Activated T-cell treated with anti-CD3 and anti-CD28 coated beads, Interleukin-2, amount 50 U/mL, for 1 hour (primary cell): ENCODE data around the gene POLR2A.

Experiments used
- DNase-seq: peaks from one replicate; pipeline ENCODE4 v3.0.0-alpha.2; 2020

The POLR2A gene

DNA sequence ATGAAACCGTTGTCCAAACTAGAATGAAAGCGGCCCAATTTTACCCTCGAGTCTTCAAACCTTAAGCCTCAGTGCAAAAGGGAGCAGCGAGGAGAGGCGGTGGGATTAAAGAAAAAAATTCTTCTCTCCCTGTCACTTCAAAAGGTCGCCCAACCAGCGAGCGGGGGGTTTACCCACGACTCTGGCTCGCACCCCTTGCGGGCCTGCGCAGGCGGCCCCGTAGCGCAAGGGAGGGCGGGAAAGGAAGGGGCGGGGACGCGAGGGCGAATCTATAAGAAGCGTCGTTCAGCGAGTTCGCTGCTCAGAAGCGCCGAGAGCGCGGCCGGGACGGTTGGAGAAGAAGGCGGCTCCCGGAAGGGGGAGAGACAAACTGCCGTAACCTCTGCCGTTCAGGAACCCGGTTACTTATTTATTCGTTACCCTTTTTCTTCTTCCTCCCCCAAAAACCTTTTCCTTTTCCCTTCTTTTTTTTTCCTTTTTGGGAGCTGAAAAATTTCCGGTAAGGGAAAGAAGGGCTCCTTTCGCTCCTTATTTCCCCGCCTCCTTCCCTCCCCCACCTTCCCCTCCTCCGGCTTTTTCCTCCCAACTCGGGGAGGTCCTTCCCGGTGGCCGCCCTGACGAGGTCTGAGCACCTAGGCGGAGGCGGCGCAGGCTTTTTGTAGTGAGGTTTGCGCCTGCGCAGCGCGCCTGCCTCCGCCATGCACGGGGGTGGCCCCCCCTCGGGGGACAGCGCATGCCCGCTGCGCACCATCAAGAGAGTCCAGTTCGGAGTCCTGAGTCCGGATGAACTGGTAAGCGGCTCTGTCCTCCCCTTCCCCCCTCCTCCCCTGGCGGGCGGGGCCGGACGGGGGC lies at the start of gene POLR2A:
POLR2A (plus strand) TSS at position 300 of the 852 bp plus-strand sequence.
- peak; percentile 99 for DNase-seq

GRCh38 chr17:7435676-7436555 lies 48.2 kb upstream of the POLR2A start:
- peak; percentile 76 for DNase-seq

- DNase-seq, result peak; percentile 88
Measured at GRCh38 chr17:7436556-7437368, 47.4 kb upstream of the POLR2A start.

DNA sequence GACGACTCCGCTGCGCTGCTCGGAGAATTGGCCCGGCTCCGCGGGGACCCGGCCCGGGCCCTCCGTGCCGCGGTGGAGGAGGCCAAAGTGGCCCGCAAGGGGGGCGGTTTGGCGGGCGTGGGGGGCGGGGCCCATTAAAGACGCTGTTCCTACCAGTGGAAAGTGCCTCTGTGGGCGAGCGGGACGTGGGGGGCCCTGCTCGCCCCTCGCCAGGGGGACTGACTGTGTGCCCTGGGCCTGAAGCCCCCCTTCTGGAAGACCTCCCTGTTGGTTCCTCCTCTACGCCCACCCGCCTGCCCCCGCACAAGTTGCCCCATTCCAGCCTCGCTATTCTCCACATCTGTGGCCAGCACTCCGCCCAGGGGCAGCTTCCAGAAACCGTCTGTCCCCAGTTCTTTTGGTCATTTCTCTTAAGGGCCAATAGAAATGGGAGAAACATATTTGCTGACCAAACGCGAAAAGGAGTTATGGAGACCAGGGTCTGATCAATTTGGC lies 46.8 kb upstream of the POLR2A start:
- no peak for DNase-seq

DNA sequence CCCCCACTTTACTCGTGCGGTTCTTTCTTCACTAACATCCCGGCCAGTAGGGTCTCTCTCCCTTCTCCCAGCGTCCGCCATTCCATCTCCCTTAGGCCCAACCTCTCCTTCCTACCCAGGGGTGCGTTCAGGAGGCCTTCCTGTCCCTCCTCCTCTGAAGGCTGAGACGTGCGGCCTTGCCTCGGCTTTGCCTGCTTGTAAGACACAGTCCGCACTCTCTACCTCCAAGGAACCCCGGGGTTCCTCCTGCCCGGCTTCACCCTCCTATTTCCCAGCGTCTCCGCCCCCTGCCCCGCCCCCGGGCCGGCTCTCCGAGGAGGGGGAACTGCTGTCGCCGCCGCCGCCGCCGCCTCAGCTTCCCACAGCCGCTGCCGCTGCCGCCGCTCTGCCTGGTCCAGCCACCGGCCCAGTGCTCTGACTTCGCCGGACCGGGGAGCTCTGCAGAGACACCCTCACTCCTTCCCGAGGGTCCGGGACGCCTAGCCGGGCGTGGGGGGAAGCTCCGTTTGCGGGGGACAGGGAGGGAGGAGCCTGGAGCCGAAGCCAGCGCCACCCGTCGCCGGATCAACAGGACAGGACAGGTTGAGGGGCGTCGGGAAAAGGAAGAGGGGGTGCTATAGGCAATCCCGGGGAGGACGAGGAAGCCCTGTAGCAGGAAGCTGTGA lies 46.1 kb upstream of the POLR2A start:
- peak; percentile 68 for DNase-seq

- no peak for DNase-seq
Measured at GRCh38 chr17:7438656-7439460, 45.3 kb upstream of the POLR2A start.

DNA sequence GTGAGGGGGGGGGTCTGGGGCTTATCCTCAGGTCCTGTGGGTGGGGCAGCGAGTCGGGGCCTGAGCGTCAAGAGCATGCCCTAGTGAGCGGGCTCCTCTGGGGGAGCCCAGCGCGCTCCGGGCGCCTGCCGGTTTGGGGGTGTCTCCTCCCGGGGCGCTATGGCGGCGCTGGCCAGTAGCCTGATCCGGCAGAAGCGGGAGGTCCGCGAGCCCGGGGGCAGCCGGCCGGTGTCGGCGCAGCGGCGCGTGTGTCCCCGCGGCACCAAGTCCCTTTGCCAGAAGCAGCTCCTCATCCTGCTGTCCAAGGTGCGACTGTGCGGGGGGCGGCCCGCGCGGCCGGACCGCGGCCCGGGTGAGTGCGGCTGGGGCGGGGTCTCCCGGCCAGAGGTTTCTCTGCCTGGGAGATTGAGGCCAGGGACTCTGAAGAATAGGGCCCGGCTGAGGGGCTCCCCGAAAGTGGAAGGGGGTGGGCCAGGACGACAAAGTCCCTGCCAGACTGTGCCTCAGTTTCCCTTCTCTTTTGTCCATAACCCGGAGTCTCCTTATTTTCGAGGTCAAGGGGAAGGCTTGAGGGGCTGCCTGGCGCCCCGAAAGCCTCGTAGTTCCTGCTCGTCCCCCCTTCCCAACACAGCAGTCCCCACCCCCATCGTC lies 44.6 kb upstream of the POLR2A start, which contains the start of gene FGF11:
FGF11 (plus strand) TSS at position 51 of the 651 bp plus-strand sequence; CDS start at position 160, 109 bp downstream.
- no peak for DNase-seq

DNA sequence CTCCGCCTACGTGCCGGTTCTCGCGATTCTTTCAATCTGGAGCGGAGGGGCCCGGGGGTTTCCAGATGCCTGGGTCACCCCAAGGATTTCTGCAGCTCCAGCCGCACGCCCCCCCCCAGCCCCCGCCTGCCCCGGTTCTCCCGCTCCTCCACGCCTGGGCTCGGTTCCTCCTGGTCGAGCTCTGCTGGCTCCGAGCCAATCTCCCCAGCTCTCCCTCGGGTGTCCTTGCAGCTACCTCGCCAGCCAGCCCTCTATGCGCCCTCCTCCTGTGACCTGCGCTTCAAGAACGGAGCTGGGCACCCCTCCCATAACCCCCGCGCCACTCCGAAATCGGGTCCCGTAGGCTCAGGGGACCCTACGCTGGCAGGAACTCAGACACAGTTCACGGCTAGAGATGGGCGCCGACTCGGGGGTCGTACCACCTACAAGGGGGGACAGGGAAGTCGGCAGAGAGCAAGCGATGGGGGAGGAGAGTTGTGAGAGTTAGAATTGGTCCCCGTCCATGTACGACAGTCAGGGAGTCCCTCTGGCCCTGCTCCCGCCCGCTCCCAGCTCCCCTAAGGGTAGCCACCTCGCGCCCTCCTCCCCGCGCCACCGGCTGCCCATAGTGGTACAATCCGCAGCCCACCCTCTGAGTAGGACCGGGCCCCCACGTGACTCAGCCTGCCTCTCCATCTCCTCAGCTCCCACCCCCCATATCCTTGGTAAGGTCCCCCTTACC lies 43.9 kb upstream of the POLR2A start:
- peak; percentile 45 for DNase-seq

DNA sequence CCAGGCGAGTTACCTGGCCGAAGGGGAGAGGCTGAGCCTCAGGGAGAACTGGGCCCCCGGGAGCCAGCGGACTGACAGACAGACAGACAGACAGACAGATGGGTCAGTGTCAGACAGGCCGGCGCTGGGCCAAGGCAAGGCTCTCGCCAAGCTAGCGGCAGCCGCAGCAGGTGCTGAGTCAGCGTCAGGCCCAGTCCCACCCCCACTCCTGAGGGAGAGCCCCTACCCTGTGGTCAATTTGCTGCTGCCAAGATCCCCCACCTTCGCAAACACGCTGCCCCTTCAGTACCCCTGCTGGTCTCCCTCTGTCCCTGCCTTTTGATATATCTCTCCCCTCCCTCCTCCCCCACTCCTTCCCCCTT lies 43.4 kb upstream of the POLR2A start:
- DNase-seq, result no peak

GRCh38 chr17:7441266-7441665 lies 42.9 kb upstream of the POLR2A start:
- no peak for DNase-seq

DNA sequence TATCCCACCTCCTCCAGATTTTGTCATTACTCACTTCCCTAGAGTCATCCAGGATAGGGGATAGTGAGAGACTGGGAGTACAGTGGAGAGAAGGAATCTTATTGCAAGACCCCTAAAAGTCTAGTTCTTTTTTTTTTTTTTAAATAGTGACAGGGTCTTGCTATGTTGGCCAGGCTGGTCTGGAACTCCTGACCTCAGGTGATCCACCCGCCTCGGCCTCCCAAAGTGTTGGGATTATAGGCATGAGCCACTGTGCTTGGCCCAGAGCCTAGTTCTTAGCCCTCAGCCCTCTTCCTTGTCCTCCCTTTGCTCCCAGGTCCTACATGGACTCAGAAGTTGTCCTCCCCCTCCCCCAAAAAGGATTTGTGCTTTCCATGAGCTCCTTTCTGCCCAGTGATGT lies 42.0 kb upstream of the POLR2A start:
- no peak for DNase-seq

DNA sequence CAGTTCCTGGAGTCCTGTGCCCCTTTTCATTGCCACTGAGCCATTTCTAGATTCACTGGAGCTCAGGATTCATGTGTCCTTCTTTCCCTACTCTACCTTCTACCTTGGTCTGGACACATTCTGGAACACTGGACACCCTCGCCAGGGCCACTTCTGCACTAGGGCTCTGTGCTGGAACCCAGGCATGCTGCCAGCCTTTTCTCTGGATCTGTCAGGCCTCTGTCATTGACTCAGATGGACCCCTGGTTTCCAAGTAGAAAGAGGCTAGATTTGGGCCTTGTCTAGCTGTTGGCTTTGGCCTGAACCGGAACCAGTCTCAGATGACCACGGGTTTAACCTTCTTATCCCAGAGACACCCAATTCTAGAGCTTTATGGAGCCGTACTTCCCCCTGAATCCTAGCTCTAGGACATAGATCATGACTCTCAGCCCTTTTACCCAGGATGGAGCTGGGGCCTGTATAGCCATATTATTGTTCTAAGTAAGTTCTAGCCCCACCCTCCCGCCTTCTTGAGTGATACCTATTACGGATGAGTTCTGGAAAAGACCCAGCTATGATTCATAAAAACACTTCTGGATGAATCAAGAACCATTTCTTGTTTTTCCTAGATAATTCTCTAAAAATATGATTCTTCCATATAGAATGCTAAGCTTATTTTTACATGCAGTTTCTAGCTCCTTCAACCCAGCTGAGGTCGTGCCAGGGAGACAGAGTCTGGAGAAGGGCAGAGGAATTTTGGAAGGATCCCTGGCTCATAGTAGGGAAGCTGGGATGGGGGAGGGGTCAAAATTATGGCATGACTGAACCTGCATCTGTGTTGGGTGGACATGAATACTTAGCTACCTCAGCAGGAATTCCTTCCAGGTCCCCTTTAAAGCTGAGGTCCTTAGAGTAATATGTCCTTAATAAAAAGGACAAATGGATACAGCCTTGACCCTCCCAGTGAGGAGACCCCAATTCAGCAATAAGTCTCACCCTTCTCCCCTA lies 40.4 kb upstream of the POLR2A start:
- DNase-seq, result no peak

DNA sequence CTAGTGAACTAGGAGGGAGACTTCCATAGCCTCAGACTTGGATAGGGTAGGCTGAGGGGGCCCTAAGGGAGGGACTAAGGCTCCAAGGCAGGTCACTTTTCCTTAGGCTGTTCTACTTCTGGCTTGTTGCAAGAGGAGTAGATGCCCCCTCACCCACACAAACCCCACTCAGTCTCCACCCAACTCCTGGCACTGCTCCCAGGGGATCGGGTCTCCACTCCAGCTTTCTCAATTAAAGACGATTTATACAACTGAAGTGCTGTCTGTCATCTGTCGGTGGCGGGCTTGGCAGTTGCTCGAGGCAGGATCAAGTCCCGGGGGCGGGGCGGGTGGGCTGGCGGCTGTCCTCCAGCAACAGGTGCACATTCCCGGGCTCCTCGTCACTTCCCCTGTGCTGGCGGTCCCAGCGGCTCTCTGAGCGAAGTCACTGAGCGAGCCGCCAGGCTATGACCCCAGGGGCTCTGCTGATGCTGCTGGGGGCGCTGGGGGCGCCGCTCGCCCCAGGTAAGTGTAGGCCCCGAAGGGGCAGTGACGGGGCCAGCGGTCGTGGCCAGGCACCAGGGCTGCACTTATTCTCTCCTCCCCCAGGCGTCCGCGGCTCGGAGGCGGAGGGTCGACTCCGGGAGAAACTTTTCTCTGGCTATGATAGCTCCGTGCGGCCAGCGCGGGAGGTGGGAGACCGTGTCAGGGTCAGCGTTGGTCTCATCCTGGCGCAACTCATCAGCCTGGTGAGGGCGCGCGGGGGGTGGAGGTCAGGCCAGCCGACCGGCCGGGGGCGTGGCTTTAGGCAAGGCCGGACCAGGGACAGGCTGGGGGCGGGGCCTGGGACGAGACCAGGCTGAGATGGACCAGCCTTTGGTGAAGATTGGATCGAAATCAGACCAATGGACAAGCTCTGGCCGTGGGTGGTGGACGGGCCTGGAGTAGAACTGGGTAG lies 39.2 kb upstream of the POLR2A start, which contains the start of gene CHRNB1:
CHRNB1 (plus strand) TSS at position 380 of the 937 bp plus-strand sequence; CDS start at position 447, 67 bp downstream.
- DNase-seq, result no peak

- DNase-seq, result no peak
Measured at GRCh38 chr17:7445619-7445968, 38.6 kb upstream of the POLR2A start.

- DNase-seq, result no peak
Measured at GRCh38 chr17:7448461-7448860, 35.7 kb upstream of the POLR2A start.

- no peak for DNase-seq
Measured at GRCh38 chr17:7459961-7460545, 24.1 kb upstream of the POLR2A start.
